Measurements from ENCODE around the gene SPON1. TPM values are rescaled to one million over a fixed set of nuclear protein-coding genes. Genes with fewer than 3 reads are reported as not detected.

The SPON1 gene
- total RNA-seq, 1 experiment from 2014 or later = 6.4 TPM

DNA sequence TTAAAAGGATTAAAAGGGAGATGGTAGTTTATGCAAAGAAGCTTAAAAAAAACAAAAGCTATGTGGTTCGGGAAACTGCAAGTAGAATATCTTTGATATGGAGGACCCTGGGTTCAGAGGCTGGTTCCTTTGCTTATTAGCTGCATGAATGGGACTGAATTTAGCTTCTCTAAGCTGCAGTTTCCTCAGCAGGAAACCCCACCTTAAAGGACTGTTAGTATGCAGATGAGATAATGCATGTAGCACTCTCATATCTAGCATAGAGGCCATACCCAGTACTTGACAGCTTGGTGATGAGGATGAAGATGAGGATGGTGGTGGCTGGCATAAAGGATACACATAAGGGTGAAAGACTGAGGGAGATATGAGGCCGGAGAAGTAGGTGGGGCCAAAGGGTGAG is 261.9 kb downstream of the SPON1 start:
- peaks cover 27% of the 10 kb centered on the region for H3K4me1 Mint-ChIP-seq
- DNase-seq (ENCODE audit: low spot score) (no peak), ATAC-seq (no peak)
- ChIA-PET POLR2A (interaction anchor here (0.7 kb wide), 2 partner anchors 246 to 438 kb away, joined by 3 read pairs; no protein-coding TSS in a partner anchor), CTCF (interaction anchor here (0.9 kb wide), 1 partner anchor 10 kb away, joined by 3 read pairs; no protein-coding TSS in a partner anchor)
- H3K4me3 Mint-ChIP-seq = no peak overlapping the region
- H3K9me3 Mint-ChIP-seq = peaks cover 5% of the 10 kb centered on the region
- H3K36me3 Mint-ChIP-seq = peaks cover 4% of the 10 kb centered on the region; the same call in 1 of the 2 replicates
- no peaks in the 10 kb centered on the region; the same call in 1 of the 2 replicates for H3K27me3 Mint-ChIP-seq (ENCODE audit: low read depth)
- no peak overlapping the region for H3K27ac Mint-ChIP-seq
- TF ChIP-seq, protein P1, sequence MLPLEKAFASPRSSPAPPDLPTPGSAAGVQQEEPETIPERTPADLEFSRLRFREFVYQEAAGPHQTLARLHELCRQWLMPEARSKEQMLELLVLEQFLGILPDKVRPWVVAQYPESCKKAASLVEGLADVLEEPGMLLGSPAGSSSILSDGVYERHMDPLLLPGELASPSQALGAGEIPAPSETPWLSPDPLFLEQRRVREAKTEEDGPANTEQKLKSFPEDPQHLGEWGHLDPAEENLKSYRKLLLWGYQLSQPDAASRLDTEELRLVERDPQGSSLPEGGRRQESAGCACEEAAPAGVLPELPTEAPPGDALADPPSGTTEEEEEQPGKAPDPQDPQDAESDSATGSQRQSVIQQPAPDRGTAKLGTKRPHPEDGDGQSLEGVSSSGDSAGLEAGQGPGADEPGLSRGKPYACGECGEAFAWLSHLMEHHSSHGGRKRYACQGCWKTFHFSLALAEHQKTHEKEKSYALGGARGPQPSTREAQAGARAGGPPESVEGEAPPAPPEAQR (CRISPR knock-in tag; IDR thresholded peaks at IDR 0.05) = no peak
- no peak for TF ChIP-seq TEAD4 (CRISPR knock-in tag; IDR thresholded peaks at IDR 0.05)
- TF ChIP-seq, protein P2, sequence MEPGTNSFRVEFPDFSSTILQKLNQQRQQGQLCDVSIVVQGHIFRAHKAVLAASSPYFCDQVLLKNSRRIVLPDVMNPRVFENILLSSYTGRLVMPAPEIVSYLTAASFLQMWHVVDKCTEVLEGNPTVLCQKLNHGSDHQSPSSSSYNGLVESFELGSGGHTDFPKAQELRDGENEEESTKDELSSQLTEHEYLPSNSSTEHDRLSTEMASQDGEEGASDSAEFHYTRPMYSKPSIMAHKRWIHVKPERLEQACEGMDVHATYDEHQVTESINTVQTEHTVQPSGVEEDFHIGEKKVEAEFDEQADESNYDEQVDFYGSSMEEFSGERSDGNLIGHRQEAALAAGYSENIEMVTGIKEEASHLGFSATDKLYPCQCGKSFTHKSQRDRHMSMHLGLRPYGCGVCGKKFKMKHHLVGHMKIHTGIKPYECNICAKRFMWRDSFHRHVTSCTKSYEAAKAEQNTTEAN (CRISPR knock-in tag; IDR thresholded peaks at IDR 0.05) = no peak
- TF ChIP-seq GRHL2 (CRISPR knock-in tag; IDR thresholded peaks at IDR 0.05; ENCODE audit: insufficient replicate concordance, severe bottlenecking) = no peak
- TF ChIP-seq NR1H2 (CRISPR knock-in tag; IDR thresholded peaks at IDR 0.05) = no peak
- TF ChIP-seq SP1 (CRISPR knock-in tag; conservative IDR thresholded peaks at IDR 0.05) = no peak
- TF ChIP-seq NR3C1 (CRISPR knock-in tag; conservative IDR thresholded peaks at IDR 0.05; ENCODE audit: low read depth) = no peak
- TF ChIP-seq NR2C2 (CRISPR knock-in tag; IDR thresholded peaks at IDR 0.05) = no peak
- TF ChIP-seq CREB1 (CRISPR knock-in tag; IDR thresholded peaks at IDR 0.05) = no peak
- TF ChIP-seq, protein P3, sequence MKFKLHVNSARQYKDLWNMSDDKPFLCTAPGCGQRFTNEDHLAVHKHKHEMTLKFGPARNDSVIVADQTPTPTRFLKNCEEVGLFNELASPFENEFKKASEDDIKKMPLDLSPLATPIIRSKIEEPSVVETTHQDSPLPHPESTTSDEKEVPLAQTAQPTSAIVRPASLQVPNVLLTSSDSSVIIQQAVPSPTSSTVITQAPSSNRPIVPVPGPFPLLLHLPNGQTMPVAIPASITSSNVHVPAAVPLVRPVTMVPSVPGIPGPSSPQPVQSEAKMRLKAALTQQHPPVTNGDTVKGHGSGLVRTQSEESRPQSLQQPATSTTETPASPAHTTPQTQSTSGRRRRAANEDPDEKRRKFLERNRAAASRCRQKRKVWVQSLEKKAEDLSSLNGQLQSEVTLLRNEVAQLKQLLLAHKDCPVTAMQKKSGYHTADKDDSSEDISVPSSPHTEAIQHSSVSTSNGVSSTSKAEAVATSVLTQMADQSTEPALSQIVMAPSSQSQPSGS (CRISPR knock-in tag; IDR thresholded peaks at IDR 0.05; ENCODE audit: borderline replicate concordance, low read depth) = no peak
- no peak for TF ChIP-seq TP53 (CRISPR knock-in tag; IDR thresholded peaks at IDR 0.05)
- TF ChIP-seq CREM (CRISPR knock-in tag; IDR thresholded peaks at IDR 0.05) = no peak

DNA sequence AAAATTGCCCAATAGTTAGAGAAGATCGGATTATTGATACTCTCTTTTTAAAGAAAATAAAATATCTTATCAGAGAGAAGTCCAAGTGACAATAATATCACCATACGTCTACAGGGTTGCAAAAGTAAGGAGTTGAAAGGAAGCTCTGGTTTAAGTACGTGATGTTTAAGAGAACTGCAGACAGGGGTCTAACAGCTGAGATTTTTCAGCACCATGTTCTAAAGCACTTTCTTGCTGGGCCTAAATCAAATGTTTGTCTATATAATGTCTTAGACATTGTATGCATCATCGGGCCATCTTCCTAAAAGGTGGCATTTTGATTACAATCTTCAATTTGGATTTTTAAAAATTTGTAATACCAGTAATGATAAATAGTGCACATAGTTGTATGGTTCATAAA is 263.1 kb downstream of the SPON1 start:
- TF ChIP-seq NFYB (CRISPR knock-in tag; conservative IDR thresholded peaks at IDR 0.05; ENCODE audit: low read depth) = no peak
- Mint-ChIP-seq H3K9me3 (peaks cover 5% of the 10 kb centered on the region), H3K27ac (no peak overlapping the region), H3K36me3 (peaks cover 4% of the 10 kb centered on the region; the same call in 1 of the 2 replicates), H3K4me3 (no peak overlapping the region), H3K4me1 (peaks cover 38% of the 10 kb centered on the region), H3K27me3 (ENCODE audit: low read depth) (no peaks in the 10 kb centered on the region; the same call in 1 of the 2 replicates)
- ChIA-PET POLR2A (no interaction called here), CTCF (no interaction called here)
- DNase-seq (ENCODE audit: low spot score) = no peak
- ATAC-seq = no peak

DNA sequence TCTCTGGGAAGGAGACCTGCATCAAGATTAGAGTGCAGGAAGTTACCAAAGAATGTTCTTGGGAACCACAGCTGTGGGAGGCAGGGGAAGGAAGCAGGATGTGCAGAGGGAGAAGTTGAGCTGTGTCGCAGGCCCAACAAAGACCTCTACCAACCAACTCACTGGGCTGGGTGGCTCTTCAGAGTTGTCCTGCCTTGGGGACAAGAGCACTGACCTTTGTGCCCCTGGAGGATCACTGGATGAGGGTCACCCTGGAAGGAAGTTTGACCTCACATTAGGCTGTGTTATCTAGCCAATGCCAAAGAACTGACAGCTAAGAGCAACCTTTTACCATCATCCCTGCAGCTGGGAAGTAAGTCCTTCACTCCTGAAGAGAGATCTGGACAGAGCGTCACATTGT is 265.8 kb downstream of the SPON1 start:
- no peaks in the 10 kb centered on the region; the same call in 1 of the 2 replicates for H3K27me3 Mint-ChIP-seq (ENCODE audit: low read depth)

More for the DNA sequence above, 265.8 kb downstream of the SPON1 start:
- H3K9me3 Mint-ChIP-seq = peaks cover 5% of the 10 kb centered on the region
- TF ChIP-seq, protein P4, sequence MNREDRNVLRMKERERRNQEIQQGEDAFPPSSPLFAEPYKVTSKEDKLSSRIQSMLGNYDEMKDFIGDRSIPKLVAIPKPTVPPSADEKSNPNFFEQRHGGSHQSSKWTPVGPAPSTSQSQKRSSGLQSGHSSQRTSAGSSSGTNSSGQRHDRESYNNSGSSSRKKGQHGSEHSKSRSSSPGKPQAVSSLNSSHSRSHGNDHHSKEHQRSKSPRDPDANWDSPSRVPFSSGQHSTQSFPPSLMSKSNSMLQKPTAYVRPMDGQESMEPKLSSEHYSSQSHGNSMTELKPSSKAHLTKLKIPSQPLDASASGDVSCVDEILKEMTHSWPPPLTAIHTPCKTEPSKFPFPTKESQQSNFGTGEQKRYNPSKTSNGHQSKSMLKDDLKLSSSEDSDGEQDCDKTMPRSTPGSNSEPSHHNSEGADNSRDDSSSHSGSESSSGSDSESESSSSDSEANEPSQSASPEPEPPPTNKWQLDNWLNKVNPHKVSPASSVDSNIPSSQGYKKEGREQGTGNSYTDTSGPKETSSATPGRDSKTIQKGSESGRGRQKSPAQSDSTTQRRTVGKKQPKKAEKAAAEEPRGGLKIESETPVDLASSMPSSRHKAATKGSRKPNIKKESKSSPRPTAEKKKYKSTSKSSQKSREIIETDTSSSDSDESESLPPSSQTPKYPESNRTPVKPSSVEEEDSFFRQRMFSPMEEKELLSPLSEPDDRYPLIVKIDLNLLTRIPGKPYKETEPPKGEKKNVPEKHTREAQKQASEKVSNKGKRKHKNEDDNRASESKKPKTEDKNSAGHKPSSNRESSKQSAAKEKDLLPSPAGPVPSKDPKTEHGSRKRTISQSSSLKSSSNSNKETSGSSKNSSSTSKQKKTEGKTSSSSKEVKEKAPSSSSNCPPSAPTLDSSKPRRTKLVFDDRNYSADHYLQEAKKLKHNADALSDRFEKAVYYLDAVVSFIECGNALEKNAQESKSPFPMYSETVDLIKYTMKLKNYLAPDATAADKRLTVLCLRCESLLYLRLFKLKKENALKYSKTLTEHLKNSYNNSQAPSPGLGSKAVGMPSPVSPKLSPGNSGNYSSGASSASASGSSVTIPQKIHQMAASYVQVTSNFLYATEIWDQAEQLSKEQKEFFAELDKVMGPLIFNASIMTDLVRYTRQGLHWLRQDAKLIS (CRISPR knock-in tag; IDR thresholded peaks at IDR 0.05; ENCODE audit: borderline replicate concordance) = no peak
- TF ChIP-seq NR3C1 (CRISPR knock-in tag; conservative IDR thresholded peaks at IDR 0.05; ENCODE audit: low read depth) (no peak), MYBL2 (CRISPR knock-in tag; IDR thresholded peaks at IDR 0.05) (no peak)
- H3K36me3 Mint-ChIP-seq = peaks cover 4% of the 10 kb centered on the region; the same call in 1 of the 2 replicates
- CTCF ChIA-PET = no interaction called here
- peaks cover 49% of the 10 kb centered on the region for H3K4me1 Mint-ChIP-seq
- ATAC-seq (no peak), DNase-seq (ENCODE audit: low spot score) (no peak)
- POLR2A ChIA-PET = no interaction called here
- no peak overlapping the region; the same call in none of the 2 replicates for H3K27ac Mint-ChIP-seq
- H3K4me3 Mint-ChIP-seq = no peak overlapping the region
